Astrocyte of the spinal cord (primary cell): ENCODE measurements around the gene MAP4K1.

Source experiments
- DNase-seq: peaks from one replicate; pipeline ENCODE4 v3.0.0; 2011; ENCODE audit warnings: low read depth, low spot score
- H3K4me3 ChIP-seq: 2 replicates; pipeline ENCODE4 v1.5.1; 2011; ENCODE audit warnings: low read depth, mild to moderate bottlenecking, low read length, moderate library complexity
- in situ Hi-C: cut with HindIII; loops from 2 replicates; pipeline ENCODE4 v1.10.0; 2017; ENCODE audit warnings: low sequenced_read_pairs
- TF ChIP-seq, protein P1 (sequence below): IDR thresholded peaks from 2 replicates; pipeline ENCODE4 v1.5.1; 2012; ENCODE audit warnings: low read depth, mild to moderate bottlenecking, low read length, inconsistent platforms

Gene MAP4K1

DNA sequence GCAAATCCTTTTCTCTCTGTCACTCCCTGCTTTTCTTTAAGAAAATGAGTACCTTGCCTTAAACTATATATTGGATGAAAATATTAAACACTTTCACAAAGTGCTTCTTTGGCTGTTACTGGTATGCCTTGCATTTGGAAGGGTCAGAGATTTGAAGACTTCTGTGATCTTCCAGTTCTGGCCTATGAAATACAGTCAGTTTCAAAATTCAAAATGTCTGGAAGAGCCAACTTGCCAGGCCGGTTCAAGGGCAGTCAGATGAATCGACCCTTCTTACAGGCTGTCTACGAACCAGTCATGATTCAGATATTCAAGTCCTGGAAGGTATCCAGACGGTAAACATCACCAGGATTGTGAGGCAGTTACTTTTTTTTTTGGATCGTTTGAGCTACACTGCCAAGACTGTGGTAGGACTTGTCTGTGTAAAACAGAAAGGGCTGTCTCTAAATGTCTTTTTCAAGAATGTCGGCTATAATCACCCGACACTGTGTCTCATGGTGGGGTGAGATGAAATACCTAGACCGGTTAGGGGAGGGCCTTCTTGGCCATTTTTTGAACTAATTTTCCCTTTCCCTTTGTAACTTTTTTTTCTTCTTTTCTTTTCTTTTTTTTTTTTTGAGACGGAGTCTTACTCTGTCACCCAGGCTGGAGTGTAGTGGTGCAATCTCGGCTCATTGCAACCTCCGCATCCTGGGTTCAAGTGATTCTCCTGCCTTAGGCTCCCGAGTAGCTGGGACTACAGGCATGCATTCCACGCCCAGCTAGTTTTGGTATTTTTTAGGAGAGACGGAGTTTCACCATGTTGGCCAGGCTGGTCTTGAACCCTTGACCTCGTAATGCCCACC, 40.9 kb upstream of the MAP4K1 start:
- H3K4me3 ChIP-seq, result no peak overlapping the region
- TF ChIP-seq, protein P1, sequence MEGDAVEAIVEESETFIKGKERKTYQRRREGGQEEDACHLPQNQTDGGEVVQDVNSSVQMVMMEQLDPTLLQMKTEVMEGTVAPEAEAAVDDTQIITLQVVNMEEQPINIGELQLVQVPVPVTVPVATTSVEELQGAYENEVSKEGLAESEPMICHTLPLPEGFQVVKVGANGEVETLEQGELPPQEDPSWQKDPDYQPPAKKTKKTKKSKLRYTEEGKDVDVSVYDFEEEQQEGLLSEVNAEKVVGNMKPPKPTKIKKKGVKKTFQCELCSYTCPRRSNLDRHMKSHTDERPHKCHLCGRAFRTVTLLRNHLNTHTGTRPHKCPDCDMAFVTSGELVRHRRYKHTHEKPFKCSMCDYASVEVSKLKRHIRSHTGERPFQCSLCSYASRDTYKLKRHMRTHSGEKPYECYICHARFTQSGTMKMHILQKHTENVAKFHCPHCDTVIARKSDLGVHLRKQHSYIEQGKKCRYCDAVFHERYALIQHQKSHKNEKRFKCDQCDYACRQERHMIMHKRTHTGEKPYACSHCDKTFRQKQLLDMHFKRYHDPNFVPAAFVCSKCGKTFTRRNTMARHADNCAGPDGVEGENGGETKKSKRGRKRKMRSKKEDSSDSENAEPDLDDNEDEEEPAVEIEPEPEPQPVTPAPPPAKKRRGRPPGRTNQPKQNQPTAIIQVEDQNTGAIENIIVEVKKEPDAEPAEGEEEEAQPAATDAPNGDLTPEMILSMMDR, result no peak
- in situ Hi-C loops, result no loop called here
- DNase-seq, result peak; percentile 100

DNA sequence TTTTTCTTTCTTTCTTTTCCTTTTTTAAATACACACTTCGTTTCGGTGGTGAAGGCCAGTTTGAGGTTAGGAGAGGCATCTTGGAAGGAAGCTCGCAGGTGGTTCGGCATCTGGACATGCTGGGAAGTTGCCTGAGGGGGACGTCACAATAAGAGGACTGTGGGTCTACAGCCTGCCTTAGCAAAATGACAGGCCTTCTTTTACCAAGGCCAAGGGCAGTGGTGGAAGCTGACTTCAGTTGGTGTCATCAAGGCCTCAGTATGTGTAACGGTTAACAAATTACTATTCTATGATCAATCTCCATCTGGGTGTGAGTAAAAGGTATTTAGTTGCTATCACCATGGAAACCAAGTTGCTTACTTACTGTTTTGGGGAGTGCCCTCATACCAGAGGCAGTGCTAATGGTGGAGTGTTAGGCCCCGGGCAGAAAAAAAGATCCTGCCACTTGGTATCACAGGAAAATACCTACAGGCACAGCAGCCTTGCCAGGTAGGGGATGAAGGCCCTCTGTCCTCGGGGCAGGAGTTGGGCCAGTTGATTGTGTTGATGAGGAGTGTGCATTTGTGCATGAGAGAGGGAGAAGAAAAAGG, 40.0 kb upstream of the MAP4K1 start:
- TF ChIP-seq, protein P1, result no peak
- DNase-seq, result peak; percentile 82
- in situ Hi-C loops, result no loop called here
- H3K4me3 ChIP-seq, result no peak overlapping the region

DNA sequence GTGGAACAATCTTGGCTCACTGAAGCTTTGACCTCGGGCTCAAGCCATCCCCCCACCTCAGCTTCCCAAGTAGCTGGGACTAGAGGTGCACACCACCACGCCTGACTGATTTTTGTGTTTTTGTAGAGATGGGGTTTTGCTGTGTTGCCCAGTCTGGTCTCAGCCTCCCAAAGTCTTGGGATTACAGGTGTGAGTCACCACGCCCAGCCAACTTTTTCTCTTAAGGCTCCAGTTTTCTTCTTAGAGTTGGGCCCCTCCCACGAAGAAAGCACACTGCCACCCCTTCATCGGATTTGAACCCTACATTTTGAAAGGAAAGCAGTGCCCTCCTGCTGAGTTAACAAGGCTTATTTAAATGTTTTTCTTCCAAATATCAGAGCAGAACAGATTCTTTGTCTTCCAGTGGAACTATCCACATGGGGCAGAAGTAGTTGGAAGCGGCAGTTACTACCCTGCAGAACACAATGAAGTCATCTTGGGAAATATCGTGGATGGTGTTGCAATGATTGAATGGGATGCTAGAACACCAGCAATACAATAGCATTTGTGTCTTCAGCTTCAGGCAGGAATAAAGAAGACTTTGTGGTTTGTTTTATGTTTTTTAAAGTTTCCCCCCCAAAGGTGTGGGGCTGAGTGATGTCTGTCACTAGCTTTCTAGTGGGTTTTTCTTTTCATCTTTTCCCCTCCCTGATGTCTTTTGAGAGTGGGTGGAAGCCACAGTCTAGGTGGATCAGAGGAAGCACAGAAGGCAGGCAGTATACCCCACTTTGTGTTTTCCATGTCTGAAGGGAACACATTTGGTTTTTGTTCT, 38.6 kb upstream of the MAP4K1 start:
- peak; percentile 68 for DNase-seq
- in situ Hi-C loops, result no loop called here
- H3K4me3 ChIP-seq, result no peak overlapping the region
- TF ChIP-seq, protein P1, result no peak

DNA sequence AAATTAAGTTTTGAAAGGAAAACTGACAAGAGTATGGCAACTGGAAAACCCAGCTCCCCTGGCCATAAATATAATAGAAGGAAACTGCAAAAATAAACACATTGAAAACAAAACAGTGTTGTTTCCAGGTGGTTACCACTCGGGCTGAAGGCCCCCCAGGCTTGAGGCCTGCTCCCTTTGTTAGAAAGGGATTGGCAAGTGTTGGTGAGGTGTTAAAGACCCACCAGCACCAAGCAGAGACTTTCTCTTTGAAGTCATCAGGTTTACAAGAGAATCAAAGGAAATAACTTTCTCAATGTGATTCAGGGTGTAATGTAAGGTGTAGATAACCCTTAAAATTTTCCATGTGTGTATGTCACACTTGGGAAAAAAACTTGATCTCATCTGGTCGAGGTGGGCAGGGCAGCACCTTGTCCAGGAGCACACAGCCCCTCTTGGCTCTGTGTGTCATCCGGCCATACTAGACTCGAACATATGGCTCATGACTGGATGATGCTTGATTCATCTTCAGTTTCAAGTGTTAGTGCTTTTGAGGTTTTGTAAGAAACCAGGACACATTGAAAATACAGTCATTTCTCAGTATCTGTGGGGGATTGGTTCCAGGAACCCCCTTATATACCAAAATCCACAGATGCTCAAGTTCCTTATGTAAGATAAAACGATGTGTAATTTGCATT, 37.5 kb upstream of the MAP4K1 start:
- in situ Hi-C loops, result no loop called here
- TF ChIP-seq, protein P1, result no peak
- H3K4me3 ChIP-seq, result no peak overlapping the region
- DNase-seq, result no peak

DNA sequence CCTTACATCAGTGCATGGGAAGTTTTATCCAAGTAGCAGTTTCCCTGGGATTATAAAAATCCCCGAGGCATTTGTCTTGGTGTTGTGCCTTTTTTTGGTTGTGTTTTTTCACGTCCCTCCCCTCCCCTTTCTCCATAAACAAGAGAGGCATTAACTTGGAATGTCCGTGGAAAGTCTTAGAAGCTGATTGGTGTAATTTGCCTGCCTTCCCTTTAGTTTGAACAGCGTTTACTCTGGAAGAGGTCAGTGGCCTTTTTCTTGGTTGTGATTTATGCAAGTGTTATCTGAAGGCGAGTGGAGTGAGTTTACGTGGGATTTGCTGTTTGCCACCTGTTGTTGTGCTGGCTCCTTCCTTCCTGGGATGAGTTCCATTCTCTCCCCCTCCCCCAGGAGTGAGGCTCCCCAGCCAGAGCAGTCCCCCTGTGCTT, 36.9 kb upstream of the MAP4K1 start:
- TF ChIP-seq, protein P1, result no peak
- in situ Hi-C loops, result no loop called here
- no peak overlapping the region for H3K4me3 ChIP-seq

DNA sequence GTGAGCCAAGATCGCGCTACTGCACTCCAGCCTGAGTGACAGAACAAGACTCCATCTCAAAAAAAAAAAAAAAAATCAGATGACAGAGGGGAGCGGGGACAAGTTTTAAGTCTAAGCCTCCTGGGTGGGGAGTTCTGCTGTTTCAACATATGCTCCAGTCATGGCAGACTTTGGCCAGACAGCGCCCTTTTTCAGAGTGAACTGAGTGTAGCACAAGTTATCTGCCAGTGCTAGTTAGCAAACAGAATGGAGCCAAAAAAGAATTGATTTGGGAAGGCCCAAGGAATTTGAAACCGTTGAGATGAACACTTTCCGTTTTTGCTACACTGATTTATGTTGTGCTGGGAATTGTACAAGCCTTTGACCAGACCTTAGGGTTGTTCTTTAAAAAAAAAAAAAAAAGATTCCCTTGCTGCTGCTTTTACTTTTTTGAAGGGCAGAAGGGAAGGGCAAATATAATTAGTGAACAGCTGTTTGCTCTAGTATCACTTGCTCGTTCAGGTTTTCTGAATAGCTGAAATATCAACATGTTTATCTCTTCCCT, 35.3 kb upstream of the MAP4K1 start:
- no peak overlapping the region for H3K4me3 ChIP-seq
- TF ChIP-seq, protein P1, result no peak
- in situ Hi-C loops, result no loop called here
- DNase-seq, result peak; percentile 39

More for the DNA sequence above, 36.9 kb upstream of the MAP4K1 start:
- DNase-seq, result no peak
